Stomach (tissue), 9 donors: ENCODE measurements around the gene ACACA. TPM values are rescaled to one million over a fixed set of nuclear protein-coding genes. Genes with fewer than 3 reads are reported as not detected.

ENCODE experiments used
- DNase-seq, 2 donors: peaks; one replicate each; pipeline versions ENCODE4 v3.0.0 to v3.0.0-alpha.2; 2013 to 2019
- H3K27ac ChIP-seq, 5 donors: fragments of 200-600 bp in 4 of 5; sonication (generic) in 4 of 5; one replicate each; pipeline ENCODE4 v1.5.1; 2013 to 2019; ENCODE audit warnings: mild to moderate bottlenecking in 1 of 5, moderate library complexity in 1 of 5
- H3K27me3 ChIP-seq, 3 donors: fragments of 200-600 bp; sonication (generic); one replicate each; pipeline ENCODE4 v1.5.1; 2017 to 2019; ENCODE audit warnings: mixed run types in 1 of 3
- H3K36me3 ChIP-seq, 4 donors: fragments of 200-600 bp; sonication (generic); 1 replicate in 3 of 4; 2 replicates in 1 of 4; pipeline ENCODE4 v1.5.1; 2016 to 2019
- H3K4me1 ChIP-seq, 4 donors: fragments of 200-600 bp; sonication (generic); one replicate each; pipeline ENCODE4 v1.5.1; 2016 to 2019
- H3K4me3 ChIP-seq, 4 donors: fragments of 200-600 bp; sonication (generic) in 3 of 4; one replicate each; pipeline ENCODE4 v1.5.1; 2016 to 2019; ENCODE audit warnings: mild to moderate bottlenecking in 1 of 4
- H3K9me3 ChIP-seq, 4 donors: fragments of 200-600 bp; sonication (generic); one replicate each; pipeline ENCODE4 v1.5.1; 2016 to 2019
- EP300 ChIP-seq: sonication (generic); formaldehyde crosslinking; IDR thresholded peaks from one replicate; pipeline ENCODE4 v1.6.1; 2017; ENCODE audit warnings: antibody characterized with exemption
- POLR2A ChIP-seq, 4 donors: fragments of 450-650 bp; IDR thresholded peaks; one replicate each; pipeline ENCODE4 v1.6.1; 2016; ENCODE audit warnings: antibody characterized with exemption in 4 of 4, control low read depth in 2 of 4, mild to moderate bottlenecking in 1 of 4, moderate library complexity in 1 of 4
- POLR2AphosphoS5 ChIP-seq, 3 donors: sonication (generic); formaldehyde crosslinking; IDR thresholded peaks; one replicate each; pipeline ENCODE4 v1.6.1; 2016; ENCODE audit warnings: antibody characterized with exemption in 3 of 3
- WGBS, 5 donors: extraction: QIAGEN DNeasy Blood & Tissue Kit in 3 of 5; methylation state at CpG; one replicate each; pipeline versions ENCODE4 v1.1.5 to v1.1.7; 2013 to 2018; 5-methylcytosine and 5-hydroxymethylcytosine counted together
- intact Hi-C: fragments of 100-400 bp; cut with DNase I; formaldehyde crosslinking; loops from one replicate; pipeline ENCODE4 v1.15.1; 2023; ENCODE audit warnings: low total_unique reads
- polyA plus RNA-seq, 3 donors: library from polyadenylated mRNA; stranded (reverse); fragments of 200-250 nt; gene quantifications; one replicate each; pipeline ENCODE4 v1.2.3, GENCODE V29; 2013
- total RNA-seq, 5 donors: library from RNA; depleted of rRNA; stranded (reverse); fragments of >200 nt; gene quantifications; one replicate each; pipeline versions ENCODE4 v1.1.0 to v1.2.3, GENCODE V29; 2014 to 2016
- TF ChIP-seq, protein P1 (sequence below), 7 experiments: fragments of 450-650 bp in 4 of 7; fragments of 200-600 bp in 3 of 7; sonication (generic) in 3 of 7; IDR thresholded peaks; one replicate each; pipeline ENCODE4 v1.5.1; 2016 to 2019; ENCODE audit warnings: antibody characterized with exemption in 7 of 7, control low read depth in 2 of 7, mild to moderate bottlenecking in 1 of 7
- donor health status: healthy with polysubstance abuse.
- donor health status: Bipolar disorder and iron deficiency.
- donor health status: healthy.

Gene ACACA
- total and polyA plus RNA-seq, 8 donors: 9.9 to 59.8 (median 27.7) TPM

DNA sequence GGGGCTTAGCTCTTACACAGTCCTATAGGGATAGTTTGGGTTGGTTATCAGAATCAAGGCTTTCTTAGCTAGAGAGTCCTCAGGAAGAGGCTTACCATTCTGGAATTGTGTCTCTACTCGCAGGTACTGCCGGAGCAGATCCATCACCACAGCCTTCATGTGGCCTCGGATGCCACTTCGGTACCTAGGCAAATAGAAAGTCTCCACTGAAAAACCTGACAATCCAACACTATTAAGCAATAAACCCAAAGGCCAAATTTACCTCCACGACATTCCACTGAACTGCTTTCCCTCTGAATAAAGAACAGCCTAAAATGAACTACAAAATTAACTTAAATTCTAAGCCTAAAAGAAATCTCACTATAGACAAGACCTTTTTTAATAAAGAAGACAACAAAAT, 166.3 kb downstream of the ACACA start:
- intact Hi-C loops: no loop called here
- TF ChIP-seq EP300 (no peak), POLR2A (IDR thresholded peaks at IDR 0.05) (no peak), POLR2AphosphoS5 (IDR thresholded peaks at IDR 0.05) (no peak)
- TF ChIP-seq, protein P1, sequence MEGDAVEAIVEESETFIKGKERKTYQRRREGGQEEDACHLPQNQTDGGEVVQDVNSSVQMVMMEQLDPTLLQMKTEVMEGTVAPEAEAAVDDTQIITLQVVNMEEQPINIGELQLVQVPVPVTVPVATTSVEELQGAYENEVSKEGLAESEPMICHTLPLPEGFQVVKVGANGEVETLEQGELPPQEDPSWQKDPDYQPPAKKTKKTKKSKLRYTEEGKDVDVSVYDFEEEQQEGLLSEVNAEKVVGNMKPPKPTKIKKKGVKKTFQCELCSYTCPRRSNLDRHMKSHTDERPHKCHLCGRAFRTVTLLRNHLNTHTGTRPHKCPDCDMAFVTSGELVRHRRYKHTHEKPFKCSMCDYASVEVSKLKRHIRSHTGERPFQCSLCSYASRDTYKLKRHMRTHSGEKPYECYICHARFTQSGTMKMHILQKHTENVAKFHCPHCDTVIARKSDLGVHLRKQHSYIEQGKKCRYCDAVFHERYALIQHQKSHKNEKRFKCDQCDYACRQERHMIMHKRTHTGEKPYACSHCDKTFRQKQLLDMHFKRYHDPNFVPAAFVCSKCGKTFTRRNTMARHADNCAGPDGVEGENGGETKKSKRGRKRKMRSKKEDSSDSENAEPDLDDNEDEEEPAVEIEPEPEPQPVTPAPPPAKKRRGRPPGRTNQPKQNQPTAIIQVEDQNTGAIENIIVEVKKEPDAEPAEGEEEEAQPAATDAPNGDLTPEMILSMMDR (IDR thresholded peaks at IDR 0.05): no peak
- Histone ChIP-seq H3K4me1 (no peaks in the 10 kb centered on the region), H3K27ac (no peak overlapping the region), H3K27me3 (no peaks in the 10 kb centered on the region), H3K9me3 (no peaks in the 10 kb centered on the region), H3K4me3 (no peak overlapping the region), H3K36me3 (peaks cover 22 to 92% (median 89%) of the 10 kb centered on the region in 4 donors)
- DNase-seq: no peak
- 85 to 95% (median 92%) methylated on average over 5 of the region's 5 CpGs for WGBS, 5 donors

DNA sequence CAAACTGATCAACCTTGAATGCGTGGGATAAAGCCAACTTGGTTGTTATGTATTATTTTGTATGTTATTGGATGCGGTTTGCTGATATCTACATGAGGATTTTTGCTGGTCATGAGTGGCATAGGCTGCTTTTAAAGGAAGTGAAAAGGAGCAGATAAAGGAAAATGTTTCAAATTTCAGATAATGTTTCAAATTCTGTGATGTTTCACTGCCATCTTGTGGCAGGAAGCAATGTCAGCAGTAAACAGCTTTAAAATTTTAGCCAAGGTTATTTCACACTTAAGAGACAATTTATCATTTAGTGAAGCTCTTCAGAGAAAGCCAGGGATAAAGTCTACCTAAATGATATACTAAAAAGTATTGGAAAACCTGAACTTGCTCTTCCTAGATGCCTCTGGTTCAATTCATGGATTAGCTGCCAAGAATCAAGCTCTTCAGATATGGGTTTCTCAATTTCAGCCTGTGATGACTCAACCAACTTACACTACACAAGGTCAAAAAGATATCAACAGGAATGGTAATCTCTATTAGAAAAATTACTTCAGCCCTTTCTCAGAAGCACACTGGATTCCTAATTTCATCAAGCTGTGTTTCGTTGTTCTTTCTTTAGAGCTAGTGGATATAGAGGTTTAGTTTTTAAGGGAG, 166.8 kb downstream of the ACACA start:
- H3K27ac ChIP-seq: no peak overlapping the region
- peak in 1 of 2 donors; percentile 51 for DNase-seq
- H3K4me3 ChIP-seq: no peak overlapping the region
- intact Hi-C loops: loop anchor here (10.0 kb wide), 1 partner anchor 605 kb away; no protein-coding TSS in a partner anchor
- TF ChIP-seq POLR2A (IDR thresholded peaks at IDR 0.05): no peak
- TF ChIP-seq, protein P1 (IDR thresholded peaks at IDR 0.05): peak in 5 of 7 experiments; percentile 19 to 55 (median 40)
- no peaks in the 10 kb centered on the region for H3K27me3 ChIP-seq
- no peaks in the 10 kb centered on the region for H3K4me1 ChIP-seq
- H3K36me3 ChIP-seq: peaks cover 16 to 92% (median 89%) of the 10 kb centered on the region in 4 donors
- WGBS, 5 donors: 64 to 87% (median 75%) methylated on average over 3 of the region's 3 CpGs
- no peaks in the 10 kb centered on the region for H3K9me3 ChIP-seq

DNA sequence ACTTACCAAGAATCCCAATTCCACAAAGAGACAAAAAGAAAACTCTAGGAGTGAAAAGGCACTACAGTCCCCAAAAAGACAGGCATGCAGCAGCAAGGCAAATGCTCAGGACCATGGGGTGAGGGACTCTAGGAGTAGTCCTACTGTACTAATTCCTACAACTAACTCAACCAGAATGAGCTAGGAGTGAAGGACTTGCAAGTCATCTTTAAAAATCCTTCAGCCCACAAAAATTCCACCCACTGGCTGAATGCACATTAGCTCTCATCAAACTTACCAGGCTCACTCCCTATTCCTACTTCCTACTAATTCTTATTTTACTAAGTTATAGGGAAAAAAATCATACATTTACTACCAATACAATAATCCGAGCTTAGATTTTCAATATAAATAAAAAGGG, 172.5 kb downstream of the ACACA start:
- no peaks in the 10 kb centered on the region for H3K27me3 ChIP-seq
- DNase-seq: no peak
- H3K4me3 ChIP-seq: no peak overlapping the region
- H3K36me3 ChIP-seq: peaks cover 4 to 89% (median 75%) of the 10 kb centered on the region in 4 donors
- H3K27ac ChIP-seq: no peak overlapping the region
- no peaks in the 10 kb centered on the region for H3K4me1 ChIP-seq
- TF ChIP-seq POLR2A (IDR thresholded peaks at IDR 0.05): no peak
- no peak for TF ChIP-seq EP300
- no peak for TF ChIP-seq POLR2AphosphoS5 (IDR thresholded peaks at IDR 0.05)
- TF ChIP-seq, protein P1 (IDR thresholded peaks at IDR 0.05): no peak
- no peaks in the 10 kb centered on the region for H3K9me3 ChIP-seq
- intact Hi-C loops: loop anchor here (10.0 kb wide), 1 partner anchor 599 kb away; no protein-coding TSS in a partner anchor
- WGBS, 5 donors: 91 to 96% (median 93%) methylated on average over 1 of the region's 1 CpG

DNA sequence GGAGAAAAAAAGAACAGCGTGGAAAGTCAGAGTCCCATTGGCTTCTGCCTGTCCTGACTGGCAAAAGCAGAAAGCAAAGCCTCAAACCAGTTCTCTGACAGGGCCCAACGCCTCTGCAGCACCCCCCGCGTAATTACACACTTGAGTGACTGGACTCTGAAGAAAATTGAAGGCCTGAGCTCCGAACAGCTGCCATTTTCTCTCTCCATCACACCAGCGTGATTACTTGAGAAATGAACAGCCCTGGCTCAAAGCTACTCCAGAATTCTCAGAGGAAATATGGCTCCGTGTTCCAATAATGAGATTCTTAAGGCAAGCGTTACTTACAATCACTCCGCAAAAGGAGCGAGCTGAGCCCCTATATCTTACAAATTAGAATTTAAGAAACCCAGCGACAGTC, 173.6 kb downstream of the ACACA start:
- no peaks in the 10 kb centered on the region for H3K9me3 ChIP-seq
- no peak overlapping the region for H3K27ac ChIP-seq
- no peak for TF ChIP-seq POLR2A (IDR thresholded peaks at IDR 0.05)
- TF ChIP-seq, protein P1 (IDR thresholded peaks at IDR 0.05): no peak
- no peak for TF ChIP-seq EP300
- no peak for TF ChIP-seq POLR2AphosphoS5 (IDR thresholded peaks at IDR 0.05)
- intact Hi-C loops: loop anchor here (10.0 kb wide), 1 partner anchor 598 kb away; no protein-coding TSS in a partner anchor
- 93 to 98% (median 96%) methylated on average over 11 of the region's 11 CpGs for WGBS, 5 donors
- no peak overlapping the region for H3K4me3 ChIP-seq
- DNase-seq: no peak
- no peaks in the 10 kb centered on the region for H3K4me1 ChIP-seq
- peaks cover 4 to 86% (median 73%) of the 10 kb centered on the region in 4 donors for H3K36me3 ChIP-seq
- no peaks in the 10 kb centered on the region for H3K27me3 ChIP-seq
